GM18498 (cell line): ENCODE results near the gene PAFAH1B2.
"Not testable (repeated sequence)": the region's sequence is repeated elsewhere in the genome, so short reads cannot be mapped to it uniquely, and the experiment has no call there.

ENCODE experiments used
- ATAC-seq: cut with Tn5 transposase; IDR thresholded peaks from one replicate; pipeline ENCODE4 v1.9.1; 2021; ENCODE audit warnings: mild to moderate bottlenecking, moderate library complexity; ENCODE audit not compliant: unreplicated experiment

Gene PAFAH1B2

GRCh38 chr11:117127171-117127901 lies 16.8 kb upstream of the PAFAH1B2 start:
- ATAC-seq, result no peak

GRCh38 chr11:117128289-117128688 lies 15.8 kb upstream of the PAFAH1B2 start:
- ATAC-seq, result no peak

- ATAC-seq, result not testable (repeated sequence)
Observed at GRCh38 chr11:117130396-117130795, 13.7 kb upstream of the PAFAH1B2 start.

GRCh38 chr11:117130879-117131278 lies 13.2 kb upstream of the PAFAH1B2 start:
- ATAC-seq, result no peak

- no peak for ATAC-seq
Observed at GRCh38 chr11:117134431-117134830, 9.7 kb upstream of the PAFAH1B2 start.

- not testable (repeated sequence) for ATAC-seq
Observed at GRCh38 chr11:117134979-117135378, 9.1 kb upstream of the PAFAH1B2 start.

- not testable (repeated sequence) for ATAC-seq
Observed at GRCh38 chr11:117137223-117138086, 6.6 kb upstream of the PAFAH1B2 start.

GRCh38 chr11:117143390-117143789 lies 697 bp upstream of the PAFAH1B2 start:
- peak; percentile 16 for ATAC-seq

GRCh38 chr11:117144477-117145392 lies 648 bp downstream of the PAFAH1B2 start:
- ATAC-seq, result peak; percentile 54

- ATAC-seq, result no peak
Observed at GRCh38 chr11:117145393-117145761, 1.3 kb downstream of the PAFAH1B2 start.

- ATAC-seq, result no peak
Observed at GRCh38 chr11:117146521-117146920, 2.4 kb downstream of the PAFAH1B2 start.

GRCh38 chr11:117152066-117152465 lies 8.0 kb downstream of the PAFAH1B2 start:
- ATAC-seq, result no peak

- ATAC-seq, result no peak
Observed at GRCh38 chr11:117154468-117154867, 10.4 kb downstream of the PAFAH1B2 start.

- no peak for ATAC-seq
Observed at GRCh38 chr11:117157507-117157906, 13.4 kb downstream of the PAFAH1B2 start.

- ATAC-seq, result no peak
Observed at GRCh38 chr11:117159892-117160291, 15.8 kb downstream of the PAFAH1B2 start.

- no peak for ATAC-seq
Observed at GRCh38 chr11:117160826-117161225, 16.7 kb downstream of the PAFAH1B2 start.

- no peak for ATAC-seq
Observed at GRCh38 chr11:117166491-117166890, 22.4 kb downstream of the PAFAH1B2 start.

GRCh38 chr11:117169736-117170135 lies 25.6 kb downstream of the PAFAH1B2 start:
- ATAC-seq, result no peak

GRCh38 chr11:117170210-117170609 lies 26.1 kb downstream of the PAFAH1B2 start:
- no peak for ATAC-seq

GRCh38 chr11:117171007-117171403 lies 26.9 kb downstream of the PAFAH1B2 start:
- ATAC-seq, result no peak
